Left renal cortex interstitium (tissue), 4 donors: ENCODE results near the gene HECW1. TPM values are rescaled to one million over a fixed set of nuclear protein-coding genes. Genes with fewer than 3 reads are reported as not detected.
"Not testable (repeated sequence)": the region's sequence is repeated elsewhere in the genome, so short reads cannot be mapped to it uniquely, and the experiment has no call there.

Source experiments
- DNase-seq, 4 donors: peaks; one replicate each; pipeline ENCODE4 v3.0.0-alpha.2; 2013; ENCODE audit warnings: low read depth in 4 of 4, low spot score in 2 of 4, missing footprints in 1 of 4
- polyA plus RNA-seq, 4 donors: library from polyadenylated mRNA; unstranded; fragments of 120-200 nt; gene quantifications; one replicate each; pipeline ENCODE4 v1.2.1, GENCODE V29; 2013; ENCODE audit not compliant: insufficient read length in 4 of 4

Gene HECW1
- polyA plus RNA-seq, 4 donors = 4.3 to 11.2 (median 6.3) TPM

DNA sequence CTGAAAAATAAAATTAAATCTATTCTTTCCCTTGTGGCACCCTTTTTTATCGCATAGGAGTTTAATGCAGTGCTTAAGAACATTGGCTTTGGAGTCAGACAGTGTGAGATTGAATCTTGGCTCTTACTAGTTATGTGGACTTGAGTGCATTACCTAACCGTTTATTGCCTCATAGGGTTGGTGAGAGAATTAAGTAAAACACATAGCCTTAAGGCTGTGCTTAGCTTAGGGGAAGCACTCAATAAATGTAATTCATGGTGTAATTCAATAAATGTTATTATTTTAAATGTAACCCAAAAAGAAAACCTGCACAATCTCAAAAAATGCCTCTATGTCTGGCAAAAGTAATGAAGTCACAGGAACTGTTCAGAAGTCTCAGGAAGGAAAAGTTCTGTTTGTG, 473.1 kb downstream of the HECW1 start:
- no peak for DNase-seq

- DNase-seq = no peak
These were observed 473.9 kb downstream of the HECW1 start for GRCh38 chr7:43586251-43586900.

GRCh38 chr7:43588477-43589132, 476.2 kb downstream of the HECW1 start:
- no peak for DNase-seq

- no peak for DNase-seq
These were observed 476.7 kb downstream of the HECW1 start for GRCh38 chr7:43589133-43589478.

DNA sequence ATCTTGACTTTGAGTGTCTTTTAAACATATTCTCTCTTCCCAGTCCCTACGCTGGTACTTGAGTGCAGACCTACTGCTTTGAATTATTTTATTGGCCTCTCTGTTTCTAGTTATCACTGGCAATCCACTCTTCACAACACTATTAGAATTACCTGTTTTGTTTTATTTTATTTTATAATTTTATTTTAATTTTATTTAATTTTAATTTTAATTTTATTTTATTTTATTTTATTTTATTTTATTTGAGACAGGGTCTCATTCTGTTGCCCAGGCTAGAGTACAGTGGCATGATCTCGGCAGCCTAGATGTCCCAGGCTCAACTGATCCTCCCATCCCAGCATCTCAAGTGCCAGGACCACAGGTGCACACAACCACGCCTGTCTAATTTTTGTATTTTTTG, 477.3 kb downstream of the HECW1 start:
- no peak for DNase-seq

DNA sequence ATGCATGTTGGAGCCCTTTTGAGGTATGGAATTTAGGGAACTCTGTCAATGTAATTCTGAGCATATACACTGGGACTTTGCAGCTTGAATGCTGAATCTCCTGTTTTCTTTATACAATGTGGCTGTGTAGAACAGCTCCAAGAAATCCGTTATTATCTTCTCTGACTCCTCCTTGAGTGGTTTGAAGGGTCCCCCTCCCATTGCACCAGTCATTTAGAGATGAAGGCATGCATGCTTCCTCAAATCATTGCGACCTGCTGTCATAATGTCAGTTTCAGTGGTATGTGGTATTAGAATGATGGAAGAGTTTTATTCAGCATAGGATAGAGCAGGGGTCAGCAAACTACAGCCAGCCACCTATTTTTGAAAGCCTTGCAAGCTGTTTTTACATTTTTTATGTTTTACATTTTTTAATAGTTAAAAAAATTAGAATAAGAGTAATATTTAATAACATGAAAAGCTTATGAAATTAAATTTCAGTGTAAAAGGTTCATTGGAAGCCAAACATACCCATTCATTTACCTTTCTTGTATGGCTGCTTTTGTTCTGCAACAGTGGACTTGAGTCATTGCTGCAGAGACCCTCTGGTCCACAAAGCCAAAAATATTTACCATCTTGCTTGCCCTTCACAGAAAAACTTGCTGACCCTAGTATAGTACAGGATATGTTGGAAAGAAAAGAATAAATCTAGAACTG, 478.6 kb downstream of the HECW1 start:
- DNase-seq = no peak

GRCh38 chr7:43591558-43592180, 479.2 kb downstream of the HECW1 start:
- DNase-seq = no peak

DNA sequence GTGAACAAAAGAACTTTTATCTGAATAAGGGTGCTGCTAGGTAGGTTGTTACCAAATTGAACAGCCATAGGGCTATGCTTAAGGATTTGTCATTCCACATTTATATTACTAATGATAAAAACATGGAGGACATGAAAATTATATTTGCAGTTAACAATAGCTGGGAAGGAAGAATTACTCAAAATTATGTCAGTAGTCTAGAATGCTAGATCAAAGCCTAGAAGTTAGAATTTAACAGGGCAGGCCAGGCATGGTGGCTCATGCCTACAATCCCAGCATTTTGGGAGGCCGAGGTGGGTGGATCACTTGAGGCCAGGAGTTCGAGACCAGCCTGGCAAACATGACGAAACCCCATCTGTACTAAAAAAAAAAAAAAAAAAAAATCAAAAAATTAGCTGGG, 479.9 kb downstream of the HECW1 start:
- no peak for DNase-seq

- no peak for DNase-seq
These were observed 480.6 kb downstream of the HECW1 start for GRCh38 chr7:43593010-43593409.

- DNase-seq = no peak
These were observed 481.6 kb downstream of the HECW1 start for GRCh38 chr7:43594020-43594419.

DNA sequence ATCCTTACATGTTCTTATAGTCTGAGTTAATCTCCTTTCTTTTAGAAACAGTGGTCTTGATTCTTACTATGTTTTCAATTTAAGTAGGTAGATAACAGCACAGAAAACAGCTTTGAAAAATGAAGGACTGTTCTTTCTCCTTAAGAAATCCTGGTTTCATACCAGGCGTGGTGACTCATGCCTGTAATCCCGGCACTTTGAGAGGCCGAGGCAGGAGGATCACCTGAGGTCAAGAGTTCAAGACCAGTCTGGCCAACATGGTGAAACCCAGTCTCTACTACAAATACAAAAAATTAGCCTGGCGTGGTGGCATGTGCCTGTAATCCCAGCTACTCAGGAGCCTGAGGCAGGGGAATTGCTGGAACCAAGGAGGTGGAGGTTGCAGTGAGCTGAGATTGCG, 484.0 kb downstream of the HECW1 start:
- not testable (repeated sequence) for DNase-seq

- DNase-seq = no peak
These were observed 487.6 kb downstream of the HECW1 start for GRCh38 chr7:43600056-43600455.

DNA sequence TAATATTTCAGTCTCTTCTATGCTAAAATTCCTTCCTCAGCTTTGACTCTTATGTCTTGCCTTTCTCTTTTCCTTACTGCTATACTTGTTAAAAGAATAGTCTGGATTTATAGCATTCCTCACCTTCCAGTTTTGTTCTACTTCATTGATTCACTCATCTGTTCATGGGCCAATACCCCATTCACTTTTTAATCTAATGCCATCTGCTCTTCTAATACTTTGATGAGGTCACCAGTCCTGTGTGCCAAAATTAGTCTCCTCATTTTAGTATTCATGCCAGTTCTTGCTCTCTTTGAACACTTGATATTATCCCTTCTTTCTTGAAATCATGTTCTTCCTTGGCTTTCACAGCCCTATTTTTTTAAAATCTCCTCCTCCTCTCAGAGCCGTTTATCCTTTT, 489.8 kb downstream of the HECW1 start:
- DNase-seq = no peak

DNA sequence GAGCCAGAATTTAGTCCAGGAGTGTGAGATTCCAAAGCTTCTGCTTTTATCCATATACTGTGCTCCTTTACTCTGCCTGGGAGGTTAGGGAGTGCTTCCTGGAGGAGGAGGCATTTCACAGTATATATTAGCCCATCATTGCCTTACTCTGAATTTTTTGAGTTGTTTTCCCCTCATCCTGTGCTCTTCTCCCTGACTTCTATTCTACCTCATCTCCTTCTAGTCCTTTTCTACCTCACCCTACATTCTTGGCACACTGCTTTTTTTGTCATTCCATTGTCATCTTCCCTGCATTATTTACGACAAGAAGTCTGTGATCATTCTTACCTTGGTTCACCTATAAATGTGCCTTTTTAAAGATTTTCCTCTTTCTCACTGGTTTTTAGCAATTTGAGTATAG, 491.8 kb downstream of the HECW1 start:
- no peak for DNase-seq

- no peak for DNase-seq
These were observed 496.6 kb downstream of the HECW1 start for GRCh38 chr7:43609097-43609496.

- no peak for DNase-seq
These were observed 499.7 kb downstream of the HECW1 start for GRCh38 chr7:43612128-43612527.

DNA sequence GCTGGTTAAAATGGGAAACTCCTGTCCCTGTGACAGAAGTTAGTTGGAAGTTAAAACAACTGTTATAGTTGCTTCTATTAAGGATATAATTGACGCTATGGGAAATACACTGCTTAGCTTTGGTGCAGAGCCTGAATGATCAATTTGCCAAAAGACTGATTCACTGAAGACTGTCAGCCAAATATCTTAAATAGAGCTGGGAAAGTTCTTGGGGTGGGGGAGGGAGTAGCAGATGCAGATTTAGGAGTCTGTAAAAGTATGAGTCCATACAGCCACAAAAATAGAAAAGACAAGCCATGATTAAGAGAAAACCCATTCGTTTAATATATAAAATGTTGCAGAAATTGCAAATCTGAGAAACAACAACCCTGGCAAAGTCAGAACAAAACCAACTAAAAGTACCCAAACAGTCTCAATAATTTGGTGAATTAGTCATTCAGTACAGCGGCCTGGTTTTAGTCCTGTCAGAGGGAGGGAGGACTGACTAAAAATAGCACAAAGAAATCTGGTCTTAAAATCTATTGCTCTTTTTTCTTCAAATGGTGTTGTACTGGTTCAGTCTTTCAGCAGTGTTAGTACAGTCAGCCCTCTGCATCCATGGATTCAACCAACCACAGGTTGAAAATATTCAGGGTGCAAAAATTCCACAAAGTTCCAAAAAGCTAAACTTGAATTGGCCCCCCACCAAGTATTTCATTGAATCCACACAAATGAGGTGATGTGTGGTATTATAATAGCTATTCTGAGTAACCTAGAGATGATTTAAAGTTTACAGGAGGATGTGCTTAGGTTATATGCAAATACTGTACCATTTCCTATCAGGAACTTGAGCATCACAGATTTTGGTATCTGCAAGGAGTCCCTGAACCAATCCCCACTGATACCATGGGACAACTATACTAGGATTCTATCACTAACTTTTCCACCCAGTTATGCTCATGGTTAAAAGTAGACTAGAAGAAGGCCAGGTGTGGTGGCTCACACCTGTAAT, 500.4 kb downstream of the HECW1 start:
- DNase-seq = no peak
